Hindlimb muscle (tissue), 1 donor: ENCODE measurements around the gene IPO5. TPM values are rescaled to one million over a fixed set of nuclear protein-coding genes. Genes with fewer than 3 reads are reported as not detected.
"Not testable (repeated sequence)": the region's sequence is repeated elsewhere in the genome, so short reads cannot be mapped to it uniquely, and the experiment has no call there.

Source experiments
- DNase-seq: peaks from one replicate; pipeline ENCODE4 v3.0.0-alpha.2; 2013
- polyA plus RNA-seq: library from polyadenylated mRNA; unstranded; fragments of 120-200 nt; gene quantifications from one replicate; pipeline ENCODE4 v1.2.1, GENCODE V29; 2013; ENCODE audit not compliant: insufficient read length

IPO5 gene
- polyA plus RNA-seq, 1 donor, result 168 TPM

DNA sequence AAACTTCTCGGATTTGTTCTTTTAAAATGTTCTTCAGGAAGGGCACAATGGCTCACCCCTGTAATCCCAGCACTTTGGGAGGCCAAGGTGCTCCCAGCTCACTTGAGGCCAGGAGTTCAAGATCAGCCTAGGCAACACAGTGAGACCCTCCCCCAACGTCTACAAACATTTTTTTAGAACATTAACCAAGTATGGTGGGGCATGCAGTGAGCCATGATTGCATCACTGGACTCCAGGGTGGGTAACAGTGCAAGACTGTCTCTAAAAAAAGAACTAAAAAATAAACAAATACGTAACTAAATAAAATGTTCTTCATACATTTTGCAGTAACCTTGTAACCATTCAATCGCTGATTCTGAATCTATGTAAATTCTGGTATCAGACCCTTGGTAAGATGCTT lies 2.1 kb upstream of the IPO5 start:
- DNase-seq, result no peak

DNA sequence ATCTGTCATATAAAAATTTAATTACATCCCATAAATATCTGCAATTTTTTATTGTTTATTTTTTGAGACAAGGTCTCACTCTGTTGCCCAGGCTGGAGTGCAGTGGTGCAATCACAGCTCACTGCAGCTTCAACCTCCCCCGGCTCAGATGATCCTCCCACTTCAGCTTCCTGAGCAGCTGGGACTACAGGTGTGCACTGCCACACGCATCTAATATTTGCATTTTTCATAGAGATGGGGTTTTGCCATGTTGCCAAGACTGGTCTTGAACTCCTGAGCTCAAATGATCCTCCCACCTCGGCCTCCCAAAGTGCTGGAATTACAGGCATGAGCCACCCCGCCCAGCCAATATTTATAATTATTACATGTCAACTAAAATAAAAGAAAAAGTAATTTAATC lies 644 bp upstream of the IPO5 start:
- DNase-seq, result not testable (repeated sequence)

DNA sequence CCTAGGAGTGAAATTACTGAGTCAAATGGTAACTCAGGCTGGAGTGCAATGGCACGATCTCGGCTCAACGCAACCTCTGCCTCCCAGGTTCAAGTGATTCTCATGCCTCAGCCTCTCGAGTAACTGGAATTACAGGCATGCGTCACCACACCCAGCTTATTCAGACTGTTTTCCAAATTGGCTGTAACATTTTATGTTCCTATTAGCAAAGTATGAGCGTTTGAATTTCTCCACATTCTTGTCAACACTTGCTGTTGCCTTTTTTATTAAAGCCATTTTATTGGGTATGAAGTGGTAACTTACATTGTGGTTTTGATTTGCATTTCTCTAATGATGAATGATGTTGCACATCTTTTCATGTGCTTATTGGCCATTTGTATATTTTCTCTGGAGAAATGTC lies 7.9 kb downstream of the IPO5 start:
- DNase-seq, result no peak

DNA sequence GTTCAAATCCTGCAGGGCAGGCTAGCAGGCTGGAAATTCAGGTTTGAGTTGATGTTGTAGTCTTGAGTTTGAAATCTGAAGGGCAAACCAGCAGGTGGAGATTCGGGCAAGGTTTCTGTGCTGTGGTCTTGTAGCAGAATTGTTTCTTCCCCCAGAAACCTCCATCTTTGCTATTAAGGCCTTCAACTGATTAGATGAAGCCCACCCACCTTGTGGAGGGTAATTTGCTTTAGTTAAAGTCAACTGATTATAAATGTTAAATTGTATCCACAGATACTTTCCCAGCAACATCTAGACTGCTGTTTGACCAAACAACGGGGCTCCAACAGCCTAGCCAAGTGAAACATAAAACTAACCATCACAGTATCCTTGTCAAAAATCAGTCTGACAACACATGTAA lies 9.4 kb downstream of the IPO5 start:
- no peak for DNase-seq

DNA sequence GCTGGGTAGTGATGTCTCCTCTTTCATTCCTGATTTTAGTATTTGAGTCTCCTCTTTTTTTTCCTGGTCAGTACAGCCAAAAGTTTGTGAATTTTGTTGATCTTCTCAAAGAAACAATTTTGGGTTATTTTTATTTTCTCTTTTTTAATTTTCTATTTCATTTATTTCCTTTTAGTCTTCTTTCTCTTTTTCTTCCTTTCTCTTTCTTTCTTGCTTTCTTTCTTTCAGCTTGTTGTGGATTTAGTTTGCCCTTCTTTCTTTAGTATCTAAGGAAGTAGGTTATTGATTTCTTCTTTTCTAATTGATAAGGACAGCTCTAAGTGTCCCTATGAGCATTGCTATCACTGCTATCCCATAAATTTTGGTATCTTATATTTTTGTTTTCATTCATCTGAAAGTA lies 13.8 kb downstream of the IPO5 start:
- no peak for DNase-seq

DNA sequence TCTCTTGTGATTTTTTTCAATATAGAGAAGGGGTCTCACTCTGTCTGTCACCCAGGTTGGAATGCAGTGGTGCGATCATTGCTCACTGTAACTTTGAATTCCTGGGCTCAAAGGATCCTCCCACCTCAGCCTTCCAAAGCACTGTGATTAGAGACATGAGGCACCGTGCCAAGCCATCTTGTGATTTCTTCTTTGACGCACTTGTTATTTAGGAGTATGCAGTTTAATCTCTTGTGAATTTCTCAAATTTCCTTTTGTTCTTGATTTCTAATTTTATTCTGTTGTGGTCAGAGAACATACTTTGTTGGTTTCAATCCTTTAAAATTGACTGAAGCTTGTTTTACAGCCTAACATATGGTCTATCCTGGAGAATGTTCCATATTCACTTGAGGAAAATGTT lies 14.5 kb downstream of the IPO5 start:
- DNase-seq, result no peak

DNA sequence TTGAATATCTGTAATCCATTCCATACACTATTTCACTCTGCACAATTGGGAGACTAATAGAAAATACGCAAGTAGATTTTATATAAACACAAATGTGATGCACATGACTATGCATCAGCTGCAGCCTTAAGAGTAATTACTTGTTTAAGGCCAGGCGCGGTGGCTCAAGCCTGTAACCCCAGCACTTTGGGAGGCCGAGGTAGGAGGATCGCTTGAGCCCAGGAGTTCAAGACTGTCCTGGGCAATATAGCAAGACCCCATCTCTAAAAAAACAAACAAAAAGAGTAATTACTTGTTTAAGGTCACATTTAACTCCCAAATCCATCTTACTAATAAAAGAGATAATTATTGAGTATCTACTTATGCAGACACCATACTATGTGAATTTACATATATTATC lies 18.0 kb downstream of the IPO5 start:
- DNase-seq, result no peak

DNA sequence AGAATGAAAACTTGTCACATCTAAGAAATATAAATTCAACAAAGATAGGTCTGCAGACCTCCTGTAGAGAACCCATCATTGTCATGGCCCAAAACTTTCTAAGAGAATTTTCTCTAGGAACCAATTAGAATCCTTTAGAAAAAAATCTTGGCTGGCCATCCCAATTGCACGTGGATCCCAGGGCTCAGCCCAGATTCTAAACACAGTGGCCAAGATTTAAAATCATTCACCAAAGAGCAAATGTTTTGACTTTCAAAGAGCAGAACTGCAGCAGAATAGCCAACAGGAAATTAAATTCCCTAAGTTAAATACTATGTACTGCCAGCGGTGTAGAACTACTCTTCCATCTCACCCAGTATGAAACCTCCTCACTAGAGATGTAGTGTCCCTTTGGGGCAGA lies 21.3 kb downstream of the IPO5 start:
- no peak for DNase-seq

DNA sequence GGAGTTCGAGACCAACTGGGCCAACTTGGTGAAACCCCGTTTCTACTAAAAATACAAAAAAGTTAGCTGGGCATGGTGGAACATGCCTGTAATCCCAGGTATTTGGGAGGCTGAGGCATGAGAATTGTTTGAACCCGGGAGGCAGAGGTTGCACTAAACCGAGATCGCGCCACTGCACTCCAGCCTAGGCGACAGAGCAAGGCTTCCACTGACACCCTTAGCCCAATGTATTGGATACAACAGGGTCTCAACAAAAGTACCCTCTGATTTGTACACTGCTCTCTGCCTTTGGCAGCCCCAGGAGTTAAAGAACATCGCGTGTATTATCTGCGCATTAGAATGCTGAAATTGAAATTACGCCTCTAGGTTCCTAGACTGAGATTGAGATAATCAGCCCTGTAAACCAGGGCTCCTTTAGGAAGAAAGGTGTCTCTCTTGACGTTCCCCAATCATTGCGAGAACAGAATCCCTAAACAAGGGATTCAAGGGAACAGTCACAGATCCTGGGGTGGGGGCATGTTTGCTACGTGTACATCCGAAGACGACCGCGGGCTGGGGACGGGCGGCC lies 21.9 kb downstream of the IPO5 start:
- no peak for DNase-seq

DNA sequence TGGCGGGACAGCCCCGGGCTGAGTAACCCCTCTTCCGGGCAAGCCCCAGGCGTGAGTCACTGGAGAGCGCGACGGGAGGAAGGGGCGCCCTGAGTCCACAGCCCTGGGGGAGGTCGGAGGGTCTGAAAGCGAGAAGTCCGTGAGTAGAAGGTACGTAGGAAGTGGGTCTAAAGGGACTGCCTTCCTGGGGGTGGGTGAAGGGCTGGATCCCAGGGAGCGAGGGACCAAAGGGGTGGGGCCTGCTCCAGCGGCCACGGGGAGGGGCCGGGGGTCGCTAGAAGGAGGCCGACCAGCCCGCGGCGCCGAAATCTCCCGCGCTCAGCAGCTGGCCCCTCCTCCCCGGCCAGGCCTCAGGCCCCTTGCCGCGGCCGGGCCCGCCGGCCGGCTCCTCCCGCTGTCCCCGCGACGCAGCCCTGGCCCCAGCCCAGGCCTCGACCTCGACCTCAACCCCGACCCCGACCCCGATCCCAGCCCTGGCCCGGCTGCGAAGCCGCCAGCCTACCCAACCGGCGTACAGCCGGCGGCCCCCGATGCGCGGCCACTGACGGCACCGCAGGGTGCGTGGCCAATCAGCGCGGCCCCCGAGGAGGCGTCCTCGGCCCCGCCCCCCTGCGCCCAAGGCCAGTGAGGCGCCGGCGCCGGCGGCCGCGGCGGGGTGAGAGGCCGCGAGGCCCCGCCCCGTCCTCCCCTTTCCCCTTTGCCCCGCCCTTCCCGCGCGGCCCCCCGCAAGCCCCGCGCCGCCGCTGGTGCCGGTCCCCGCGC lies 22.6 kb downstream of the IPO5 start:
- peak; percentile 94 for DNase-seq

DNA sequence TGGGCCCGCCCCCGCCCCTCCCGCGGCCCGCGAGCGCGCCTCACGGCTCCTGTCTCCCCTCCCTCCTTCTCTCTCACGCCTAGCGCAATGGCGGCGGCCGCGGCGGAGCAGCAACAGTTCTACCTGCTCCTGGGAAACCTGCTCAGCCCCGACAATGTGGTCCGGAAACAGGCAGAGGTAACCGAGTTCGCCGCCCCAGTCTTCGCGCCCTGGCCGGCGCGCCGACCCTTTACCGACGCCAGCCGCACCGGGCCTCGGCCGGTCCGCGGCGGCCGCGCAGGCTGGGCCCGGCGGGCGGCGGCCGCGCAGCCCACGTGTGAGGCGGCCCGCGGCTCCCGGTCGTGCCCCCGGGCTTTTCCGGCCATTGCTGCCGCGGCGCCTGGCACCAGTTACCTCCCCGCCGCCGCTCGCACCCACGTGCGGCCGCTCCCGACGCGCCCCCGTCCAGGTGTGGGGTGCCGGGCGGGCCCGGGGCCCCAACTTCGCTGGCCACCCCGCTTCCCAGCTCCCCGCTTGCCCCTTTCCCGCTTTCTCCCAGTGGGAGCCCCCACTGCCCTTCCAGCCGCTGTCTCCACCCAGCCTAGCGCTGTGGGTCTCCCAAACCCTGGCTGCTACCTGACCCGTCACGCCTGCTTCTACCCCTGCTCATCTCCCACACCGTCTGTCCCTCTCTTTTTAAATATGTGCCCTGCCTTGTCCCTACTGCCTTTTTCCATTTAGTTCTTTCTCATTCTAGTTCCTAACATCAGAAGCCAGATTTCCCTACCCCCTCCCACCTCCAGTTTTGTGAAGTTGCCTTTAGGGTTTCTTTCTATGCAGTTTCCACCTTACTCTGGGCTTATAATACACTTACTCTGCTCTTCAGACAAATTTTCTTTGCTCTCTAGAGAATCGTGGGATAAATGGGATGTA lies 23.4 kb downstream of the IPO5 start:
- peak; percentile 27 for DNase-seq

DNA sequence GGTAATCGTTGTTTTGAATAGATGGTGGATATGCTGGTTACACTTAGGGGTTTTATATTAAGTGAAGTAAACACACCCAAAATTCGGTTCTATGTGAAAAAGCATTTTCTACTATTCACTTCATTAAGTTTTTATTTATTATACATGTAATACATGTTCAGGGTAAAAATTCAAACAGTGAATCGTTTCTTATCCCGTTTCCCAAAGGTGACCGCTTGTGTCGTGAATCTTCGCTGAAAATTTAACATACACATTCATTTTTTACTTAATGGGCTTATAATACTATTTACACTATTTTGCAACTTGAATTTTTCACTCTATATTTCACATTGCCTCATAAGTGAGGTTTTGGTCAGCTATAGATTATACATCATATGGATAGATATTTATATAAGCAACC lies 24.5 kb downstream of the IPO5 start:
- DNase-seq, result no peak

DNA sequence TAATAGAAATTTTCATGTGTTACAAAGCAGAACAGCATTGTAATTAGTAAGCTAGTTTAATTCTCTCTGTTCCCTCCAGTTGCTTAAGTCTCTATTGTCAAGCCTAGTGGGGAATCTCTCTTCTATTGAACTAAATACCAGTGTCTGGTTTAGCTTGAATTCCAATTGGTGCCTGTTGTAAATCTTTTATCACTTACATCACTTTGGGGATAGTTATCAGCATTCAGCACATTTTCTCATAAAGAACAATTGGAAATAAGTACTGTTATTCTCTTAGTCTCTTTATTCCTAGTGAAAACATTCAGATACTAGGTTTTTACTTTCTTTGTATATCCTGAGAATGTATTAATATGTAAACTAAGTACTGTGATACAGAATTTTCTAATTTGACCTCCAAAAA lies 25.2 kb downstream of the IPO5 start:
- DNase-seq, result no peak

DNA sequence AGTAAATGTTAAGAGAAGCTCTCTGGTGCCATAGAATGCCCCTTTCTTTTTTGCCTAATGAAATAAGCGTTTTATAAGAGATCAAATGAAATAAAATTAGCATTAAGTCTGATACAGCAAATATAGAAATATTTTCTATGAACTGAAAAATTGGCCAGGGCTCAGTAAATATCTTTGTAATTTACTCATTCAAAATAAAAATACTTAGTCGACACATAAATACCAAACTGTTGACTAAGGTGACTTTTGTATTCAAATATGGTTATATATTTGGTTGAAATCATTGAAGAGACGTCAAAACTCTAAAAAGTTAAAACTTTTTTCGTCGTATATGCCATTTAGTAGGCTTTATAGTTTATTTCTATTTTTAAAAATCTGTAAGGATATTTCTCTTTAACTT lies 25.6 kb downstream of the IPO5 start:
- DNase-seq, result no peak

DNA sequence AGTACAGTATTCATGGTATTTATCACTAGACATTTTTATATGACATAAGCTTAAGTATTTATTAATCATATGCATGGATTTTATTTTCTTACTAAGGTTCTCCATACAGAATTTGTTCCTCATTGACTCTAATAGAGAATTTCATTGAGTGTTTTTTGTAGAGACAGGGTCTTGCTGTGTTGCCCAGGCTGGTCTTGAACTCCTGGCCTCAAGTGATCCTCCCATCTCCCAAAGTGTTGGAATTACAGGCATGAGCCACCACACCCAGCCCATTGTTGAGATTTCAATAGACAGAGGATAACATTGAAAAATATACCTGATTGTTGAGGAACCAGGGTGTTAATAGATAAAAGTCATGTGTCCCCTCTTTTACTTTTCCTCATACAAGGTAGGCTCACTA lies 26.1 kb downstream of the IPO5 start:
- DNase-seq, result no peak

DNA sequence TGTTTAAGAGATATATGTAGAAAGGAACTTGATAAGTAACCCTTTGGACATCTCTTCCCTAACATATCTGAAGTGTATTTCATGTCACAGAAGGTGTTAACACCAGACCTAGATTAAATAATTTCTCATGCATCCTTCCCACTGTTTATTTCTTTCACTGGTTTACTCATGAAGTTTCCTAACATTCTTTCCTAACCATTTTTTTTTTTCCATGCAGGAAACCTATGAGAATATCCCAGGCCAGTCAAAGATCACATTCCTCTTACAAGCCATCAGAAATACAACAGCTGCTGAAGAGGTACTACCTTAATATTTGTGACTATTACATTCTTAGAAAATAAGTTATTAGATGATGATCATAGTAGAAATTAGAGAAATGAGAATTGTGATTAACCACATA lies 28.8 kb downstream of the IPO5 start:
- DNase-seq, result no peak

DNA sequence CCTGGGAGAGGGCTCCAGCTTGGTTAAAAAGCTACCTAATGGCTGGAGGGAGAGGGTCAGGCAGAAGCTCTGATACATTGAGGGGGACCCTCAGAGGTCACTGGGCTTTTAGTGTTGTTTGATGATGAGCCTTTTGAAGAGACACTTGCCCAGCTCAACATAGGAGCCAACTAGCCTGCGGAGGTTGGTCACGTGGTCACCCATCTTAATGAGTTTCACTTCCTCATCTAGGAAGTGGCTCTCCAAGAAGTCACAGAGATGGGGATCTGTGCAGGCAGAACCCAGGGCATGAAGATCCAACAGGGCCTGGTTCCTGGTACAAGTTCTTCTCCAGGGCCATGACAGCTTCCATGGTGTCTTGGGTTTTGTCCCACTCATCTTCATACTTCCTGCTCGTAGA lies 33.4 kb downstream of the IPO5 start:
- no peak for DNase-seq

DNA sequence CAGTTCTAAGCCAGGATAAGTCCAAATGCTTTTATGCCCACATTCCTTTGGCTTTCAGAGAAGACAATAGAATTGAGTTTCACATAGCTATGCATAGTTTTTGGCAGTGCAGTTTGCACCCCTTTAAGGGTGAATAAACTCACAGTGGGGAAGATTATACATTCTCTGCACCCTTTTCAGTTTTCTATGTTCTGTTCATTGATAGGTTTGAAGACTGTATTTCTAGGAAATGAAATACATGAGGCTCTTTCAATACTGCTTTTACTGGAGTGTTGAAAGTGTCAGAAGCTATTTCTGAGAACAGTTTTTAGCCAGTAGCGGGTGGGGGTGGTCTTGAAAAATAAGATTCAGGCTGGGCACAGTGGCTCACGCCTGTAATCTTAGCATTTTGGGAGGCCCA lies 46.2 kb downstream of the IPO5 start:
- no peak for DNase-seq

DNA sequence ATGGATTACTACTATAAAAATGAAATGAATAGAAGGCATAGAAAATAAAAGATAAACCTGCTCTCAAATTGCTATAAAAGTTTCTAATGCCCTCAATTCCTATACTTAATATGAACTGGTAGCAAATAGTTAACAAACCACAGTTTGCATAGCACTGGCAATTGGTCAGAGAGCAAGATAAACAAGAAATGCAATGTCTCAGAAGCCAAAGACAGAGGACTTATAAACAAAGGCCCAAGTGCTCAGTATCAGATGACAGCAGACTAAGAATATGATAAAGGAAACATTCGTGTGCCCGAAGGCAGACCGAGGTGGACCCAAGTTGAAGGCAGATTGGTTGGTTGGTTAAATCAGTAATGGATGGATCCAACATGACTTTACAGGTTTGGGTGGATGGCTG lies 50.6 kb downstream of the IPO5 start:
- no peak for DNase-seq

DNA sequence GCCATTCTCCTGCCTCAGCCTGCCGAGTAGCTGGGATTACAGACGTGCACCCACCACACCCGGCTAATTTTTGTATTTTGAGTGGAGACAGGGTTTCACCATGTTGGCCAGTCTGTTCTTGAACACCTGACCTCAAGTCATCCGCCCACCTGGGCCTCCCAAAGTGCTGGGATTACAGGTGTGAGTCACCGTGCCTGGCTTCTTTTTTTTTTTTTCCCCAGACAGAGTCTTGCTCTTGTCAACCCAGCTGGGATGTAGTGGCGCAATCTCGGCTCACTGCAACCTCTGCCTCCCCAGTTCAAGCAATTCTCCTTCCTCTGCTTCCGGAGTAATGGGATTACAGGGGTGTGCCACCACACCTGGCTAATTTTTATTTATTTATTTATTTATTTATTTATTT lies 51.5 kb downstream of the IPO5 start:
- not testable (repeated sequence) for DNase-seq

DNA sequence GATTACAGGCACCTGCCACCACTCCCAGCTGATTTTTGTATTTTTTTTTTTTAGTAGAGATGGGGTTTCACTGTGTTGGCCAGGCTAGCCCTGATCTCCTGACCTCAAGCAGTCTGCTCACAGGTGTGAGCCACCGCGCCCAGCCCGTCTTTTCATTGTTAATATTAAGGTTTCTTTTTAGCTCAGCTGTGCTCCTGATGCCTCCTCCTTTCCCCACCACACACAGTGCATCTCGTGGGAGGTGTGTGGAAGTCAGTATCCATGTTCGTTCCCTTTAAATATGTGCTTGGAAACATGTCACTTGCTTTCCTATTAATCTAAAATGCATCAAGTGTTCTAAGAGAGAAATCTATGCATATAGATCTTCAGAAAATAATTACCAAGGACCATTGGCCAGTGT lies 53.5 kb downstream of the IPO5 start:
- DNase-seq, result no peak

DNA sequence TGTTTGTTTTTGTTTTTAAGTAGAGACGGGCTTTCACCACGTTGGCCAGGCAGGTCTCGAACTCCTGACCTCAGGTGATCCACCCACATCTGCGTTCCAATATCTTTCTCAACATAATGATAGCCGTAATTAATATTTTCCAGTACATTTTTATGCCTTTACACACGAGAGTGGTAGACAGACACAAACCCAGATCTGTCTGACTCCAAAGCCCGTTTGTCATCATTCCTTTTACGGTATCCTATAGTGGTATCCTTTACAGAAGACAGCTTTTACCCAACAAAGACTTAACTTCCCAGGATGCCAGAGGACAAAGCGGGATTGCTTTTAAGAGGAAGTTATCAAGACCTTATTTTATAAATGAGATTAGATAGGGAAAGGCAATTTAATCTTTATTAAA lies 59.8 kb downstream of the IPO5 start:
- no peak for DNase-seq

DNA sequence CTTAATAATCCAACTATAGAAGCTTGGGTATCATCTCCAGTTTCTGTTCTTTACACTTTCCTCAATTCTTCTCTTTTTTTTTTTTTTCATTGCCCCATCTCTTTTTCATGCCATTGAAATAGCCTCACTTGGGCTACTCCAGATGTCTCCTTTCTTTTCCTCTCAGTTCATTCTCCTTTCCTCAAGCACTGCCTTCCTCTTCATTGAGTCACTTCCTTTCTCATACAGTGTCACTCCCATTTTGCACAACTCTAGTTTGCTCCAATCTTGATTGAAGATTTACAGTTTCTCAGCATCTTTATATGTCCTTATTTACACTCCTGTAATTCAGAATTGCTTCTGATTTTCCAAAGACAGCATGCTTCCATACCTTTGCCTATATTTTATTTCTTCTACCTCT lies 61.3 kb downstream of the IPO5 start:
- DNase-seq, result no peak

DNA sequence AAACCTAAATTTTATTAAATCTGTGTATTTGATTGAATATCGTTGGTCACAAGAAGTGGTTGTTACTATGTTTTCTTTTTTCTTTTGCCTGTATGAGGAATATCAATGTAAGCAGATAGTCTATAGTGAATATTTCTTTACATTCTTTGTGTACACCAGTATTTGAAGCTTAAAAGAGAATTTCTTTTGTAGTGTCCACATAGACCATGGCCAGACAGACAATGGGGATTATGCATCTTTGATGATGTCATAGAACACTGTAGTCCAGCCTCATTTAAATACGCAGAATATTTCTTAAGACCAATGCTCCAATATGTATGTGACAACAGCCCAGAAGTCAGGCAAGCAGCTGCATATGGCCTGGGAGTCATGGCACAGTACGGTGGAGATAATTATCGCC lies 64.8 kb downstream of the IPO5 start:
- DNase-seq, result no peak
